Hematopoietic multipotent progenitor cell (in vitro differentiated cells): ENCODE measurements around the gene ISG15. TPM values are rescaled to one million over a fixed set of nuclear protein-coding genes. Genes with fewer than 3 reads are reported as not detected.

ENCODE experiments used
- DNase-seq, 3 donors: peaks; one replicate each; pipeline ENCODE4 v3.0.0-alpha.2; 2011 to 2015; ENCODE audit warnings: low read depth in 2 of 3, low spot score in 2 of 3
- total RNA-seq: library from RNA; depleted of rRNA; stranded (reverse); fragments of >200 nt; gene quantifications from one replicate; pipeline ENCODE4 v1.2.3, GENCODE V29; 2012

ISG15 gene
- total RNA-seq, 1 donor = 76.2 TPM

DNA sequence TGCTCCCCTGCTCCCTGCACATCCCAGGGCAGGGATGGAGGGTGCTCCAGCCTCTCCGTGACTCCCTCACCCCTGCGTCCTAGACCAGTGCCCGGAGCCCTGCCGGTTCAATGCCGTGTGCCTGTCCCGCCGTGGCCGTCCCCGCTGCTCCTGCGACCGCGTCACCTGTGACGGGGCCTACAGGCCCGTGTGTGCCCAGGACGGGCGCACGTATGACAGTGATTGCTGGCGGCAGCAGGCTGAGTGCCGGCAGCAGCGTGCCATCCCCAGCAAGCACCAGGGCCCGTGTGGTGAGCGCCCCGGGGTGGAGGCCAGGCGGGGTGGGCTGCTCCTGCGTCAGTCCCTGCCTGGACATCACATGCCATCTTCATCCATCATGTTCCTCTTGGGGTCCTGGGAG lies 28.6 kb downstream of the ISG15 start:
- no peak for DNase-seq

DNA sequence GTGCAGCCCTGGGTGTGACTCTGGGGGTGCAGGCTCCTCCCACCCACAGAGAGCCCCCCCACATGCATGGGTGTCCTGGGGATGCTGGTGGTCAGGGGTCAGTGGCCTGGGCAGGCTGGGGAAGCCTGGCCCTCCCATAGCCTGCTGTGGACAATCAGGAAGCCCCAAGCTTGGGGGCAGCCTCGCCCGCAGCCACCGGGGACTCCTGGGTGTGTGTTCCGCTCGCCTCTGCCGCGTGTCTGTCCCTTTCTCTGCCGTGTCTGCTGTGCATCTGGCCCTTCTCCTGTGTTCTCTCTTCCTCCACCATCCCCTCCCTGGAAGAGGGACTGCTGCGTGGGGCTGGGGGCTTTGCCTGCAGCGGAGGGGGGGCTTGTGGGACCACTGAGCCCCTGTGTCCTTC lies 29.5 kb downstream of the ISG15 start:
- DNase-seq = no peak

DNA sequence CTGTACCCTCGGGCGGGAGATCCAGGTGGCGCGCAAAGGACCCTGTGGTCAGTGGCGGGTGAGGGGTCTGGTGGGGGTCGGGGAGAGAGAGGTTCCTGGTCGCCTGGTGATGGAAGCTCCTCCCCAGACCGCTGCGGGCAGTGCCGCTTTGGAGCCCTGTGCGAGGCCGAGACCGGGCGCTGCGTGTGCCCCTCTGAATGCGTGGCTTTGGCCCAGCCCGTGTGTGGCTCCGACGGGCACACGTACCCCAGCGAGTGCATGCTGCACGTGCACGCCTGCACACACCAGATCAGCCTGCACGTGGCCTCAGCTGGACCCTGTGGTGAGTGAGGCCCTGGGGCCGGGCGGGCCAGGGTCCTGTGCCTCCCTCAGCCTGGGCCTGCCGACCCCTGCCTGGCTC lies 30.1 kb downstream of the ISG15 start:
- DNase-seq = no peak

DNA sequence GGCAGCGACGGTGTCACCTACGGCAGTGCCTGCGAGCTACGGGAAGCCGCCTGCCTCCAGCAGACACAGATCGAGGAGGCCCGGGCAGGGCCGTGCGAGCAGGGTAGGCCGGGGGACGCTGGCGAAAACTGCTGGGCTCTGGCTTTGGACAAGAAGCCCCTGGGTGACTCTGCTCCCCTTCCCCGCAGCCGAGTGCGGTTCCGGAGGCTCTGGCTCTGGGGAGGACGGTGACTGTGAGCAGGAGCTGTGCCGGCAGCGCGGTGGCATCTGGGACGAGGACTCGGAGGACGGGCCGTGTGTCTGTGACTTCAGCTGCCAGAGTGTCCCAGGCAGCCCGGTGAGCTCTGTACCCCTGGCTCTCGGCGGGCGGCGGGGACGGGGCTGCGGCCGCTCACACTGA lies 30.6 kb downstream of the ISG15 start:
- no peak for DNase-seq

DNA sequence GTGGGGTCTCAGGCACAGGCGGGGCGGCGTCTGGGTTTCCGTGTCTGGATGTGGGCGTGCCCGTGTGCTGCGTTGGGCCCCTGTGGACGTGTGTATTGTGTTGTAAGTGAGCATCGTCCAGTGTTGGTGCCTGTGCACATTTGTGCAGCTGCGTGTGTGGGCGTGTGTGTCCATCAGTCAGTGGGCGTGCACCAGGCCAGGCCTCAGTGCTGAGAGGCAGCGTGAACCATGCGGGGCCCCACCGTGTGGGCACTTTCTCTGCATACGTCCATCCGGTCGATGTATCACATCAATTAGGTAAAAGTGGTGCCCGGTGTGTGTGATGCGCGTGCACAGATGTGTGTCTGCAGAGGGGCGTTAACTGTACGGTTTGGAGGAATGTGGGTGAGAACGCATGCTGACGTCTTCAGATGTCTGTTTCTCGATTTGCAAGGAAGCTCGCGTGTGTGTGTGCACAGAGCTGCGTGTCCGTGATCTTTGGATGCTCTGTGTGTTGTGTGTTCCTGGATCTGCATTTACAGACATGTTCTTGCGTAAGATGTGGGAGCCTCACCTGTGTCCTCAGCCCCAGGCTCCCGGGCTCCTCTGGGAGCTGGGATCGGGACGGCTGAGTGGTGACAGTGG lies 31.3 kb downstream of the ISG15 start:
- DNase-seq = no peak

DNA sequence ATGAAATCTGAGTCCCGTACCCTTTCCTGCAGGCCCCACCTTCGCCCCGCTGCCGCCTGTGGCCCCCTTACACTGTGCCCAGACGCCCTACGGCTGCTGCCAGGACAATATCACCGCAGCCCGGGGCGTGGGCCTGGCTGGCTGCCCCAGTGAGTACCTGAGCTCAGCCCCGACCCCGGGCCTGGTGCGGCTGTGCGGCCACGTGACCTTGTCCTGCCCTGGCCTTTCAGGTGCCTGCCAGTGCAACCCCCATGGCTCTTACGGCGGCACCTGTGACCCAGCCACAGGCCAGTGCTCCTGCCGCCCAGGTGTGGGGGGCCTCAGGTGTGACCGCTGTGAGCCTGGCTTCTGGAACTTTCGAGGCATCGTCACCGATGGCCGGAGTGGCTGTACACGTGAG lies 31.8 kb downstream of the ISG15 start:
- no peak for DNase-seq

DNA sequence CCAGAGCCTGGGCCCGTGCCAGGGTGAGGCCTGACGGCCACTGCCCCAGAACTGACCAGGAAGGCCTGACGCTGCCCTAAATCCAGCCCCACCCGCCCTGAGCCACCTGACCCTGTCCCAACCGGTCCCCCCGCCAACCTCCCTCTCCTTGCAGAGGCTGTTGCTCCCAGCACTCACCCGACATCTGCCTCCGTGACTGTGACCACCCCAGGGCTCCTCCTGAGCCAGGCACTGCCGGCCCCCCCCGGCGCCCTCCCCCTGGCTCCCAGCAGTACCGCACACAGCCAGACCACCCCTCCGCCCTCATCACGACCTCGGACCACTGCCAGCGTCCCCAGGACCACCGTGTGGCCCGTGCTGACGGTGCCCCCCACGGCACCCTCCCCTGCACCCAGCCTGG lies 32.9 kb downstream of the ISG15 start:
- no peak for DNase-seq

DNA sequence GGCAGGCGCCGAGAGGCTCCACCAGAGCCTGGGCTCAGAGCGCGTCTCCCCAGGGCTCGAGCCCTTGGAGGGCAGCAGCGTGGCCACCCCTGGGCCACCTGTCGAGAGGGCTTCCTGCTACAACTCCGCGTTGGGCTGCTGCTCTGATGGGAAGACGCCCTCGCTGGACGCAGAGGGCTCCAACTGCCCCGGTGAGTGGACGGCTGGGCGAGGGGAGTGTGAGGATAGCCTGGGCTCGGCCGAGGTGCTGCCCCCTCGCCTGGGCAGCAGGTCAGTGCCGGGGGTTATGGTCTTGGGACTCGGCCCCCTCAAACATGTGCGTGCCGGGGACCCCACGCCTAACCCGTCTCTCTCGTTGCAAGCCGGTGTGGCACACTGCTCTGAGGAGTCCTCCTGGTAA lies 33.5 kb downstream of the ISG15 start:
- no peak for DNase-seq

DNA sequence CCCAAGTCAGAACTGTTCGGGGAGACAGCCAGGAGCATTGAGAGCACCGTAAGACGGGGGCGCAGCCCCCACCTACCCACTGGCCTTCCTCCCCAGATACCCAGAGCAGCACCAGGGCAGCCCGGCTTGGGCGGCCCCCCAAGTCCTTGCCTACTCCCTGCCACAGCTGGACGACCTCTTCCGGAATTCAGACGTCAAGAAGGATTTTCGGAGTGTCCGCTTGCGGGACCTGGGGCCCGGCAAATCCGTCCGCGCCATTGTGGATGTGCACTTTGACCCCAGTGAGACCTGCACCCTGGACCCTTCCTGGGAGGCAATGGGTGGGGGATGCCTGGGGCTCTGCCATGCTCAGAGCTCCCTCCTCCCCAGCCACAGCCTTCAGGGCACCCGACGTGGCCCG lies 34.1 kb downstream of the ISG15 start:
- no peak for DNase-seq

DNA sequence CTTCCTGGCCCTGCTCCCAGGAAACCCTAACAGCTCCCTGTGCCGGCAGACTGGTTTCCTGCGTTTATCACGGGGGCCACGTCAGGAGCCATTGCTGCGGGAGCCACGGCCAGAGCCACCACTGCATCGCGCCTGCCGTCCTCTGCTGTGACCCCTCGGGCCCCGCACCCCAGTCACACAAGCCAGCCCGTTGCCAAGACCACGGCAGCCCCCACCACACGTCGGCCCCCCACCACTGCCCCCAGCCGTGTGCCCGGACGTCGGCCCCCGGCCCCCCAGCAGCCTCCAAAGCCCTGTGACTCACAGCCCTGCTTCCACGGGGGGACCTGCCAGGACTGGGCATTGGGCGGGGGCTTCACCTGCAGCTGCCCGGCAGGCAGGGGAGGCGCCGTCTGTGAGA lies 34.7 kb downstream of the ISG15 start:
- no peak for DNase-seq

DNA sequence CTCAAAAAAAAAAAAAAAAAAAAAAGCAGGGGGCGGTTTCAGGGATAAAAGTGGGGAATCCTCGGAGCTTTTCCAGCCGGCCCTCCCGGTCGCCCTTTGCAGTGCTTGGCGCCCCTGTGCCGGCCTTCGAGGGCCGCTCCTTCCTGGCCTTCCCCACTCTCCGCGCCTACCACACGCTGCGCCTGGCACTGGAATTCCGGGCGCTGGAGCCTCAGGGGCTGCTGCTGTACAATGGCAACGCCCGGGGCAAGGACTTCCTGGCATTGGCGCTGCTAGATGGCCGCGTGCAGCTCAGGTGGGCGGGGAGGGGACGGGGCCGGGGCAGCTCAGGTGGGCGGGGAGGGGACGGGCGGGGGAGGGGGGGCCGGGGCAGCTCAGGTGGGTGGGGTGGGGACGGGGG lies 35.5 kb downstream of the ISG15 start:
- no peak for DNase-seq

DNA sequence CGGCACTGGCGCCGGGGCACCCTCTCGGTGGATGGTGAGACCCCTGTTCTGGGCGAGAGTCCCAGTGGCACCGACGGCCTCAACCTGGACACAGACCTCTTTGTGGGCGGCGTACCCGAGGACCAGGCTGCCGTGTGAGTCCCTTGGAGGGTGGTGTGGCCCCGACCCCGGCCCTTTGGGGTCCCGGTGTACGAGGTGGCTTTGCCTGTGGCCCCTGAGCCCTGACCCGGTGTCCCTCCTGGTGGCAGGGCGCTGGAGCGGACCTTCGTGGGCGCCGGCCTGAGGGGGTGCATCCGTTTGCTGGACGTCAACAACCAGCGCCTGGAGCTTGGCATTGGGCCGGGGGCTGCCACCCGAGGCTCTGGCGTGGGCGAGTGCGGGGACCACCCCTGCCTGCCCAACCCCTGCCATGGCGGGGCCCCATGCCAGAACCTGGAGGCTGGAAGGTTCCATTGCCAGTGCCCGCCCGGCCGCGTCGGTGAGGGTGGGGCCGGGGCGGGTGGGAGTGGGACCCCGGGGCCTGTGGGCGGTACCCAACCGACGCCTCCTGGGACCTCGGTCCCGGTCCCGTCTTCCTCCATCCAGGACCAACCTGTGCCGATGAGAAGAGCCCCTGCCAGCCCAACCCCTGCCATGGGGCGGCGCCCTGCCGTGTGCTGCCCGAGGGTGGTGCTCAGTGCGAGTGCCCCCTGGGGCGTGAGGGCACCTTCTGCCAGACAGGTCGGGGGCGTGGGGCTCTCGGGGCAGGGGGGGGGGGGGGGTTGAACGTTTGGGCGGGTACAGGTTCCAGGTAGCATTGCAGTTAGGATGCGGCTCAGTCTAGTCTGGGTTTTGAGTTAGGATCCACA lies 36.2 kb downstream of the ISG15 start:
- DNase-seq = no peak

DNA sequence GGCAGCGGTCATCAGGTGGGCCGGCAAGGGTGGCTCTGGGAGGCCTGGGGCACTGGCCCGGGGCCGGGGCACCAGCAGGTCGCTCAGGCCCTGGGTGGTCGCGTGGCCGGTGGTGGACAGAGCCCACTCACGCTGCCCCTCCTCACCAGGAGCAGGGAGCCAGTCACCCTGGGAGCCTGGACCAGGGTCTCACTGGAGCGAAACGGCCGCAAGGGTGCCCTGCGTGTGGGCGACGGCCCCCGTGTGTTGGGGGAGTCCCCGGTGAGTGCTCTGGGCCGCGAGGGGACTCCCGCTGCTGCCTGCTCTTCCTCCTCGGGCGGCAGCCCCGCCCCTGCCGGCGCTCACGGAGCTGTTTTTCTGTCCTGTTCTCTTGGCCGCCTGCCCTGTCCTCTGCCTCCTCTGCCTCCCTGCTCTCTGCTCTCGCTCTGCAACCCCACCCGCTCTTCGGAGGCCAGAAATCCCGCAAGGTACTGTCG lies 37.3 kb downstream of the ISG15 start:
- no peak for DNase-seq

DNA sequence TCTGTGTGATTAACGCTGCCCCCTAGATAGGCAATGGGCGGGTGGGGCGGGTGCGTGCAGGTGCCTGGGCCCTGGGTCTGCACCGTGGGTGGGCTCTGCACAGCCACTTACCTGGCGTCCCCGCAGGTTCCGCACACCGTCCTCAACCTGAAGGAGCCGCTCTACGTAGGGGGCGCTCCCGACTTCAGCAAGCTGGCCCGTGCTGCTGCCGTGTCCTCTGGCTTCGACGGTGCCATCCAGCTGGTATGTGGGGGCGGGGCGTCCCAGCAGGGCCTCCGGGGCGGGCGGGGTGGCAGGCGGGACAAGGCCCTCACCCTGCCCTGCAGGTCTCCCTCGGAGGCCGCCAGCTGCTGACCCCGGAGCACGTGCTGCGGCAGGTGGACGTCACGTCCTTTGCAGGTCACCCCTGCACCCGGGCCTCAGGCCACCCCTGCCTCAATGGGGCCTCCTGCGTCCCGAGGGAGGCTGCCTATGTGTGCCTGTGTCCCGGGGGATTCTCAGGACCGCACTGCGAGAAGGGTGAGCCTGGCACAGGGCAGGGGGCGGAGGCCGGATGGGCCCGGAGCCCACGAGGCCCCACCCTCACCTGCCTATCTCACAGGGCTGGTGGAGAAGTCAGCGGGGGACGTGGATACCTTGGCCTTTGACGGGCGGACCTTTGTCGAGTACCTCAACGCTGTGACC lies 38.0 kb downstream of the ISG15 start:
- no peak for DNase-seq

DNA sequence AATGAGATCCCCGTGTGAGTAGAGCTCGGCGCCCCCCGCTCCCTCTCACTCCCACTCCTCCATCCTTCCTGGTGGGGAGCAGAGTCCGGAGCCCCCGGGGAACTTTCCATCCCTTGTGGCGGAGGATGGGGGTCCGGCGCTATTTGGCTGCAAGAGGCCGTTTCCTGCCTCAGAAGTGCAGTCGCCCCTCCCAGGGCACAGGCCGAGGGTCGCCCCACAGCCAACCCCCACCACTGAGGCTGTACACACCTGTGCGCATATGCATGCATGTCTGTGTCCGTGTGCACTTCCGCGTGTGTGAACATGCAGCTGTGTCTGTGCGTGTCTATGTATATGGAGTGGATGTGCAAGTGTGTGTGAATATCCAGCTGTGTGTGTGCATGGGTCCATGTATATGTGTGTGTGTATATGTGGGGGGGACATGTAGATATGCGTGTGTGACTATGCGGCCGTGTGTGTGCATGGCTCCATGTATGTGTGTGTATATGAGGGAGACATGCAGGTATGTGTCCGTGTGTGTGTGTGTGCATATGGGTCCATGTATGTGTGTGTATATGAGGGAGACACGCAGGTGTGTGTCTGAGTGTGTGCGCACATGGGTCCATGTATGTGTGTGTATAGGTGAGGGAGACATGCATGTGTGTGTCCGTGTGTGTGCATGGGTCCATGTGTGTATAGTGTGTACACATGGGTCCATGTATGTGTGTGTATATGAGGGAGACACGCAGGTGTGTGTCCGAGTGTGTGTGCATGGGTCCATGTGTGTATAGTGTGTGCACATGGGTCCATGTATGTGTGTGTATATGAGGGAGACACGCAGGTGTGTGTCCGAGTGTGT lies 38.9 kb downstream of the ISG15 start:
- DNase-seq = no peak

DNA sequence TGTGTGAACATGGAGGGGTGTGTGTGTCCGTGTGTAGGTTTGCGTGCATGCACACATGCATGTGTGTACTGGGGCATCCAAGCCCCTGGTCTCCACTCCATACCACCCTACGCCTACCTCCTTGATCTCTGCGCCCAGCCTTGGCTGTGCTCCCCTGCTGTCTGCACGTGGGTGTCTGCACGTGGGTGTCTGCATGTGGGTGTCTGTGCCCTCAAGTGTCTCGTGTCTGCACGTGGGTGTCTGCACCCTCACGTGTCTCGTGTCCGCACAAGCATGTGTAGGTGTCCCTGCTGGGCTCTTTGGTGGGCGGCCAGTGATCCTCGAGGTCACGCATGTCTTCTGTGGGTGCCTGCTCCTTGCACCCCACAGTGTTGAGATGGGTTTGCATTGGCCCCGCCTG lies 39.7 kb downstream of the ISG15 start:
- no peak for DNase-seq

DNA sequence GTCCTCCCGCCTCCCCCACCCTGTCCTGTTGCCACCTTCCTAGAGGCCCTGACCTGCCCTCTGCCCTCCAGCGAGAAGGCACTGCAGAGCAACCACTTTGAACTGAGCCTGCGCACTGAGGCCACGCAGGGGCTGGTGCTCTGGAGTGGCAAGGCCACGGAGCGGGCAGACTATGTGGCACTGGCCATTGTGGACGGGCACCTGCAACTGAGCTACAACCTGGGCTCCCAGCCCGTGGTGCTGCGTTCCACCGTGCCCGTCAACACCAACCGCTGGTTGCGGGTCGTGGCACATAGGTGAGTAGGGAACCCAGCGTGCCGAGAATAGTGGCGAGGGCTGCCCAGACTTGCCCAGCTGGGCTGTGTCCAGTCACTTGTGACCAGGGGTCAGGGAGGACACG lies 40.4 kb downstream of the ISG15 start:
- no peak for DNase-seq

DNA sequence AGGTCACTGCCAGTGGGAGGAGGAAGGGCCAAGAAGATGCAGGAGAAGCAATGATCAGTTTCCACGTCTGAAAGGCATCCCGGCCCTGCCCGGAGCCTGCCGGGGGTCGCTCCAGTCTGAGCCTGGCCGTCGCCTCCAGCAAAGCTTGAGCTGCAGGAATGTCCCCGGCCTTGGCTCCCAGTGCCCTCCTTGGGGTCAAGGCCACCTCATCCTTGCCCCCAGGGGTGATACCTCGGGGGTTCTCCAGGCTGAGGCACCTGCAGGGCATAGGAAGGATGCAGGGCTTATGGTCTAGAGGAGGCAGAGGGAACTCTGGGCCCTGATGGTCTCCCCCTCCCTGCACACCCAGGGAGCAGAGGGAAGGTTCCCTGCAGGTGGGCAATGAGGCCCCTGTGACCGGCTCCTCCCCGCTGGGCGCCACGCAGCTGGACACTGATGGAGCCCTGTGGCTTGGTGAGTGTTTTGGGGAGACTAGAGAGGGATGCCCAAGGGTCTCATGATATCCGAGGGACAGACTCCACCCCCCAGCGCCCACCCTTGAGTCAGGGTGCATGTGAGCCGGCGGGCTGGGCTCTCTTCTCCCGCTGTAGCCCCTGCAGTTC lies 40.9 kb downstream of the ISG15 start:
- DNase-seq = no peak

DNA sequence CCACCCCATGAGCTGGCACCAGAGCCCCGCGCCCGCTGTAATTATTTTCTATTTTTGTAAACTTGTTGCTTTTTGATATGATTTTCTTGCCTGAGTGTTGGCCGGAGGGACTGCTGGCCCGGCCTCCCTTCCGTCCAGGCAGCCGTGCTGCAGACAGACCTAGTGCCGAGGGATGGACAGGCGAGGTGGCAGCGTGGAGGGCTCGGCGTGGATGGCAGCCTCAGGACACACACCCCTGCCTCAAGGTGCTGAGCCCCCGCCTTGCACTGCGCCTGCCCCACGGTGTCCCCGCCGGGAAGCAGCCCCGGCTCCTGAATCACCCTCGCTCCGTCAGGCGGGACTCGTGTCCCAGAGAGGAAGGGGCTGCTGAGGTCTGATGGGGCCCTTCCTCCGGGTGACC lies 41.7 kb downstream of the ISG15 start:
- no peak for DNase-seq
